Measurements from ENCODE around the gene CNTLN. TPM values are rescaled to one million over a fixed set of nuclear protein-coding genes. Genes with fewer than 3 reads are reported as not detected.

The CNTLN gene
- total RNA-seq: 3.8 and 4.1 TPM in 2 replicates

GRCh38 chr9:17134396-17135294 lies at the start of gene CNTLN:
Gene CNTLN, plus strand, starts transcription at chr9:17135040. Its CDS starts 26 bp downstream, at chr9:17135066.
- Histone ChIP-seq H3K36me3 (ENCODE audit: control insufficient read depth, insufficient read depth, low read length) (no peaks in the 10 kb centered on the region), H3K4me3 (ENCODE audit: low read depth, low read length) (peak within 1 kb of the TSS; percentile 96), H3K27me3 (ENCODE audit: control insufficient read depth, insufficient read depth, low read length) (no peaks in the 10 kb centered on the region)
- no peak for TF ChIP-seq CTCF (IDR thresholded peaks at IDR 0.05; ENCODE audit: insufficient read depth, low read length, poor library complexity, severe bottlenecking)
- DNase-seq (ENCODE audit: low read depth): peak; percentile 29

- H3K27me3 ChIP-seq (ENCODE audit: control insufficient read depth, insufficient read depth, low read length): no peaks in the 10 kb centered on the region
- H3K4me3 ChIP-seq (ENCODE audit: low read depth, low read length): no peak overlapping the region
- no peak for TF ChIP-seq CTCF (IDR thresholded peaks at IDR 0.05; ENCODE audit: insufficient read depth, low read length, poor library complexity, severe bottlenecking)
- H3K36me3 ChIP-seq (ENCODE audit: control insufficient read depth, insufficient read depth, low read length): no peaks in the 10 kb centered on the region
- no peak for DNase-seq (ENCODE audit: low read depth)
Observed at GRCh38 chr9:17088566-17088965, 46.3 kb upstream of the CNTLN start.

- Histone ChIP-seq H3K36me3 (ENCODE audit: control insufficient read depth, insufficient read depth, low read length) (no peaks in the 10 kb centered on the region), H3K4me3 (ENCODE audit: low read depth, low read length) (no peak overlapping the region), H3K27me3 (ENCODE audit: control insufficient read depth, insufficient read depth, low read length) (no peaks in the 10 kb centered on the region)
- no peak for TF ChIP-seq CTCF (IDR thresholded peaks at IDR 0.05; ENCODE audit: insufficient read depth, low read length, poor library complexity, severe bottlenecking)
- DNase-seq (ENCODE audit: low read depth): no peak
Observed at GRCh38 chr9:17090041-17090440, 44.8 kb upstream of the CNTLN start.

GRCh38 chr9:17116400-17116837 lies 18.4 kb upstream of the CNTLN start:
- no peak for DNase-seq (ENCODE audit: low read depth)
- Histone ChIP-seq H3K27me3 (ENCODE audit: control insufficient read depth, insufficient read depth, low read length) (no peaks in the 10 kb centered on the region), H3K36me3 (ENCODE audit: control insufficient read depth, insufficient read depth, low read length) (no peaks in the 10 kb centered on the region), H3K4me3 (ENCODE audit: low read depth, low read length) (no peak overlapping the region)
- peak; percentile 21 for TF ChIP-seq CTCF (IDR thresholded peaks at IDR 0.05; ENCODE audit: insufficient read depth, low read length, poor library complexity, severe bottlenecking)

- Histone ChIP-seq H3K4me3 (ENCODE audit: low read depth, low read length) (no peak overlapping the region), H3K27me3 (ENCODE audit: control insufficient read depth, insufficient read depth, low read length) (no peaks in the 10 kb centered on the region), H3K36me3 (ENCODE audit: control insufficient read depth, insufficient read depth, low read length) (no peaks in the 10 kb centered on the region)
- no peak for TF ChIP-seq CTCF (IDR thresholded peaks at IDR 0.05; ENCODE audit: insufficient read depth, low read length, poor library complexity, severe bottlenecking)
- DNase-seq (ENCODE audit: low read depth): no peak
Observed at GRCh38 chr9:17117372-17117771, 17.5 kb upstream of the CNTLN start.
